ENCODE measurements around the gene FOXL3.
A peak's percentile ranks its signal among the peaks of the same experiment; 100 is the strongest.

The FOXL3 gene

DNA sequence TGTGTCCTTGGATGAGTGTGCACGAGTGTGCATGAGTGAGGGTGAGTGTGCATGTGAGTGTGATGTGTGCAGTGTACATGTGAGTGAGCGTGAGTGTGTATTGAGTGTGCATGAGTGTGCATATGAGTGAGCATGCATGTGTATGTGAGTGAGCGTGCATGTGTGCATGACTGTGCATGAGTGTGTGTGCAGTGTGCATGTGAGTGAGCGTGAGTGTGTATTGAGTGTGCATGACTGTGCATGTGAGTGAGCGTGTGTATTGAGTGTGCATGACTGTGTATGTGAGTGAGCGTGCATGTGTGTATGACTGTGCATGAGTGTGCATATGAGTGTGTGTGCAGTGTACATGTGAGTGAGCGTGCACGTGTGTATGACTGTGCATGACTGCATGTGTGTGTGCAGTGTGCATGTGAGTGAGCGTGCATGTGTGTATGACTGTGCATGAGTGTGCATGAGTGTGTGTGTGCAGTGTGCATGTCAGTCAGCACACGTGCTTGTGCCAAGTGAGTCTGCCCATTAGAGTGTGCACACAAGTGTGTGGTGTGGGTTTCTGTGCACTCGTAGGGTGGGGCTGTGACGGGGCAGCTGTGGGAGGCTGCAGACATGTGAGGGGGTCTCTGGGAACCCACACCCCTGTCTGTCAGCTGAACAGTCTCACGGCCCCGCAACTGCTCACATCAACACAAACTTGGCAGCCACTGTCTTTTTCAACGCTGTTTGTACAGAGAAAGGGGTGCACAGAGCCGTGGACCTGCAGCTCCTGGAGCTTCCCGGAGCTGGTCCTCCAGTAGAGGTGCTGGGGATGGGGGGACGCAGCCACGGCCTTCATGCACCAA lies 14.8 kb downstream of the FOXL3 start:
- DNase-seq = no peak

GRCh38 chr7:305410-306151 lies 15.6 kb downstream of the FOXL3 start:
- no peak for DNase-seq

DNA sequence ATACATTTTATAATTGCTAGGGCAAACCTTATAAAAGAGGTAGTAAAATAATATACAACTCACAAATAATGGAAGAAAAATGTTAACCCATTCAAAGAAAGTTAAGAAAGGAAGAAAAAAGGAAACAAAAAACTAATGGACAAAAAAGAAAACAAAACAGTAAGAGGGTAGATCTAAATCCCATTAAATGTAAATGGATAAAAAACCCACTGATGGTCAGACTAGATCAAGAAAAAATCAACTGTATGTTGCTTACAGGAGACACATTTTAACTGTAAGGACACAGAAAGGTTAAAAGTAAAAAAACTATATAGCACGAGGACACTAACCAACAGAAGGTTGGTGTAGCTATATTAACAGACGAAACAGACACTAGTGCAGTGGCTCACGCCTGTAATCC lies 18.0 kb downstream of the FOXL3 start:
- no peak for DNase-seq

DNA sequence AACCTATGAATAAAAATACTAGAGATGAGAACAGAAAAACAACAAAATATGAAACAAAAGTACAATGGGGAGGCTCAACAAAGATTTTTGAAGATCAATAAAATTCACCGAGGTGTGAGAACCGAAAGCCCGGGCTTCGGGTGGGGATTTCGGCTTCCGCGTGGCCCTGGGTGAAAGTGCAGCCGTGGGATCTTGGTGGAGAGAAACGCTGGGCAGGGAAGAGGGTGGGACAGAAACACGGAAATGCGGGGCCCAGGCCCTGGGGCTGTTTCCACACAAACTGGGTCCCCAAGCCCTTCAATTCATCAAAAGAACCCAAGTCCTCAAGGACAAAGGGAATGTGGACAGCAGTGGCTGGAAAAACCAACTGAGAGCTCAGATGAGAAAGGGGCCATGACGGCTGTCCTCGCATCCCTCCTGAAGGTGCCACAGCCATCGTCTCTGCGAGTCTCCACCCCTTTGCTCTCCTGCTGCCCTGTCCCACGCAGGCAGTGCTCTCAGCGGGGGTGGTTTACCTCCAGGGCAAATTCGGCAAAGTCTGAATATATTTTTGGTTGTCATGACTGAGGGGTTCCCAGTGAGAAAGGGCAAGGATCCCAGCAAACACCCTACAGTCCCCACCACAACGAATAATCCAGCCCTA lies 19.7 kb downstream of the FOXL3 start:
- DNase-seq = no peak

DNA sequence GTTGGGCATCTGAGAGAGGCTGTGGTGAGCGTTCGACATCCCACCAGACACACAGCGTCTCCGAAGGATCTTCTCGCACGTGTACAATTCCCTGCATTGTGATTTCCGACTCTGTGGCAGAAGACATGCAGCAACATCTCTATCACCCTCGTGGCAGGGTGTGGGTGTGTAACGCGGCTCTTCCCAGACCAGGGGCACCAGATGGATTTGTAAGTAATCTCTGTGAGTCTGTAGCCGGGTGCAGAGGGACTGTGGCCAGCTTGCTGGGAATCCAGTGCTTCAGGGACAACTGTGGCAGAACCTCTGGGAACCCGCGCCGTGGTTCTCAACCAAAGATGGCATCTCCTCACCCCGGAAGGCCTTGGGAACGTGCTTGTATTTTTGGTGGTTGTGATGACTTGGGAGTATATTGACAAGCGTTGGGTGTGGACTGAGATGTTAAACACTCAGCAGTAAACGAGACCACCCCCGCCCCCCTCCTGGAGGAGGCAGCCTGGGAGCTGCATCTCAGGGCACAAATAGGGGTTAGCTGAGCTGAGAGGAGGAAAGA lies 21.2 kb downstream of the FOXL3 start:
- DNase-seq = no peak

- no peak for DNase-seq
Observed at GRCh38 chr7:311796-312195, 21.8 kb downstream of the FOXL3 start.

GRCh38 chr7:312424-312823 lies 22.5 kb downstream of the FOXL3 start:
- no peak for DNase-seq

DNA sequence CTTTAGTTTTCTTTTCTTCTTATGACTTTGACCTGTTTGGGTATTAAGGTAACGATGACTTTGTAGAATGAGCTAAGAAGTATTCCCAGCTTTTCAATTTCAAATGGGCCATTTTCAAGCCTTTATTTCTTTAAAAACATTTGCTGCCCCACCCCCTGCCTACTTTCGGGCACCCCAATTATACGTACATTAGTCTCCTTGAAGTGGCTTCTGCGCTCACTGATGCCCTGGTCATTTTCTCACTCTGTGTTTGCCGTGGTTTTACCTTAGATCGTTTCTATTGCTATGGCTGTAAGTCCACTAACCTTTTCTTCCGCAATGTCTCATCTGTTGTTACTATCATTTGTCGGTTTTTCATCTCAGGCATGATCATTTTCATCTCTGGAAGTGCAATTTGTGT lies 24.9 kb downstream of the FOXL3 start:
- DNase-seq = no peak

GRCh38 chr7:315516-316265 lies 25.7 kb downstream of the FOXL3 start:
- no peak for DNase-seq

DNA sequence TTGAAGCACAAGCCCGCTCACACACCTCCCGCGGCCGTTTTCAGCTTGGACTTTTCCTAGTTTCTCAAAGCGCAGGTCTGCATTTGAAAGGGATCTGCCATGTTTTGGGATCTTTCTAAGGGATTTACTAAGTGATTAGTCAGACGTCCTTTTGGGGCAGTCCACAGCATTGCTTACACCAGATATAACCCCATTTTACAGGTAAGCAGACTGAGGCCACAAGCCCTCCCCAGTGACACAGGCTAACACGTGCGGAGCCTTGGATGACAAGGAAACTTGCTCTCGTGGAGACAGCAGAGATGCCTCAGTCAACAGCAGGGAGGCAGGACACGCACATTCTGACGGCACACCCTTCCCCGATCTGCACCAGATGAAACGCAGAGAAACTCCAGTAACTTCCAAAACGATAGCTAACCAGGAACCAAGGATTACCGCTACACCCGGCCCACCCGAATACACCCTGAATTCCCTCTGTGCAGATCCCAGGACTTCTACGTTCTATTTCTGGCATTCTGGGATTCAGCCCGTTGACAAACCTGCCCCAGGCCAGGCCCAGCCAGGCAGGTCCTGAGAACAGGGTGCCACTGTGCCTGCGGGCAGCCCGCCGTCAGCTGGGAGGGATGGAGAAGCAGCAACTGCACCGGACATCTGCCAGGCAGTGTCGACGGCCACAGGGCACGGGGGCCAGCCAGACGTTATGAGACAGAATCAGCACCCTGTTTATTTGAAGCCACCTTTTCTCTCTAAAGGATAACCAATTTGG lies 27.9 kb downstream of the FOXL3 start:
- no peak for DNase-seq

DNA sequence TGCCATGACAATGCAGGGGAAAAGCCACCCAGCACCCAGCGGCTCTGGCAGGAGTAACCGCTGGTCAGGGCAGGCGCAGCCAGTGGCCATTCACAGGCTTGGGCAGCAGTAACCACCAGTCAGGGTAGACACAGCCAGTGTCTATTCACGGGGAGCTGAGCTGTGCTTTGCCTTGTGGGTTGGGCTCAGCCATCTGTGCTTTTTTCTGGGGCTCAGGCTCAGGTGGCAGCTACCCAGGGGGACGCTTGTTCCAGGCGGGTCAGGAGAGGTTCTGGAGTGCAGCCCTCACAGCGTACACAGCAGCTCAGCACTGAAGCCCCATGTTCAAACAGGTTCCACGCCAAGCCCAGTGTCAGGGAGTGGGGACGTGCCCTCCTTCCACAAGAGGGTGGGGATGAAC lies 28.5 kb downstream of the FOXL3 start:
- no peak for DNase-seq

DNA sequence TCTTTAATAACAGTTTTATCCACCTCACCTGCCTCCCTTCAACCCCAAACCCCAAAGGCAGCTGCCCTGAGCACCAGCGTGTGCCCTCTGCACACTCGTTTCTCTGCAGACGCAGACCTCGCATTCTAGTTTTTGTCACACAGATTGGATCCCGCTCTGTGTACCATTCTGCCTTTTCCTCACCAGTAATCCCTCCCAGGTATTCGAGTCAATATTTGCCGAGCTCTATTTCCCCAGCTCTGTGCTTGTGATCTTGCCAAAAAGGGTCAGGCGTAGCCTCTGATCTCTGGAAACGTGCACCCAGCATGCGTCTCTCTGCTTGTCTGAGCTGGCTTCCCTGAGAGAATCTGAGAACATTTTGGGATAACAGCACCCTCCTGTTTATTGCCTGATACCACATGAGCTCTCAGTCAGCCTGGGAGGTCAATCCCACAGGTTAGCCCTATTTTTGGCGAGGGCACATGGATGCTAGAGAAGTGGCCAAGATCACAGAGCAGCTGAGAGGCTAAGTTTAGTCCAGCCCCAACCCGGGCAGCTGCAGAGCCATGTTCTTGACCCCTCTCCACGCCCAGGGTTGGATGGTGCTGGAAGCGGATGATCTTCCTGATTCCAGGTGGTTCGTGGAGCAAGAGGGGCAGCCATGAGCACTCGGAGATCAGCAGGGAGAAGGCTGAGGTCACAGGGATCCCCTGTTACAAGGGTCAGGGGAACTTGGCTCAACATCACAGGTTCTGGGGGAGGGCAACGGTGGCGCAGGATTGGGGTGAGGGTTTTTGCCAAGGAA lies 29.1 kb downstream of the FOXL3 start:
- DNase-seq = no peak

- no peak for DNase-seq
Observed at GRCh38 chr7:320297-320696, 30.3 kb downstream of the FOXL3 start.

GRCh38 chr7:322111-322671 lies 32.2 kb downstream of the FOXL3 start:
- DNase-seq = peak; percentile 88 to 91

DNA sequence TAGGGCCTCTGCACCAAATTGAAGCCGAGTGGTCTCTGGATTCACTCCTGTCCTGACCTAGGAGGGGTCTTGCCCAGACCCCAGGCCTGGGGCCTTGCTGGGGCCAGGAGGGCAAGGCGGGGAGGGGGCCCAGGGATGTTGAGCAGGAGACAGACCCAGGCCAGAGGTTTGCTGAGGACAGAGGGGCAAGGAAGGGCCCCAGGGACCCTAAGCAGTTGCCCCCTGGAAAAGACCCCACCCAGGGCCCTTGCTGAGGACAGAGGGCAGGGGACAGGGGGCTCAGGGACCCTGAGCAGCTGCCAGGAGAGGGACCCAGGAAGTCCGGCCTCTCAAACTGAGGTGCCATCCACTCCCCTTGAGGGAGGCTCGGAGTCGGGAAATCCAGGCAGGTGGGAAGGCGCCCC lies 32.7 kb downstream of the FOXL3 start:
- DNase-seq = no peak

DNA sequence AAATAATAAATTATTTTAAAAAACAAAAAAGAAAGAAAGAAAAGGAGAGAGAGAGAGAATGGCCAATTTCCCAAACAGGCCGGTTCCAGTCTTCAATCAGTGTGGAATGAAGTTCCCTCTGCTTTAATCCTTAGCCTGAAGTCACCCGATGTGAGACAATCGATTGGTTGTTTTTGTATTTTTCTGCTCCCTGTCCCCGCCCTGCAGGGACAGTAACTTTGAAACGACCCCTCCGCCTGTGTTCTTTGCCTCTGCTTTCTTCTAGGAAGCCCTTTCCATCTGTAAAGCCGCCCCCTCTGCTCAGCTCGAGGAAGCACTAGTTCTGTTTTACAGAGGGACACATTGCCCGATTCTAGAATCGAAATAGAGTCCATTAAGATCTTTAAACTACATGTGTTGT lies 33.4 kb downstream of the FOXL3 start:
- no peak for DNase-seq

GRCh38 chr7:324011-324410 lies 34.0 kb downstream of the FOXL3 start:
- DNase-seq = no peak

DNA sequence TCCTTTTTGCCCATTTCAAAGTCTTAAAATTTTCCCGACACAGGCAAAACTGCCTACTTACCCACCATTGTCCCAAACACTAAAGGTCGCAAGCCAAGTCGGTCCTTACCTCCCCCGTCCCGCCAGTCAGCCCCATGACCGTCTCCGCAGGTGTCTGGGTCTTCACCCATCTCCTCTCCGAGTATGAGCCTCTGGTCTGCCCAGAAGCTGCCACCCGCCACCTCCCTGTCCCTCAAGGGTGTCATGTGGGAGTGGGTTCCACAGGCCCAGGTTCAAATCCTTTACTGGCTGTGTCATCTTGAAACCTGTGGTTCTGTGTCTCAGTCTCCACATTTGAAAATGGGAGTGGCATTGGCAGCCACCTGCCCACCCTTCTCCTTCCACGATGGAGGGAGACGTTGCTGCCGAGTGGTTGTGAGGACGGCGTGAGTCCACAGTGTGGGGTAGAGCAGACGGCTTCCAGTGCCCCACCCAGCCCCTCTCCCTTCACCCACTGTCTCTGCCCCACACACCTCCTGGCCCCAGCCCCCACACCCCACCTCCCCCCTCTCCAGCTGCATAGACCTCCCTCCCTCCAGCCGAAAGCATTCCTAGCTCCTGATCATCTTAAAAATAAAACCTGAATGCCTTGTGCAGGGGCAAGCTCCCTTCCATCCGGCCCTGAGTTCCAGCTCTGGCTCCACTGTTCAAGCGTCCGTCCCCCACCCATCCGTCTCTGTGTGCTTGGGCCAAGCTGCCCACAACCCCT lies 35.3 kb downstream of the FOXL3 start:
- no peak for DNase-seq

- DNase-seq = no peak
Observed at GRCh38 chr7:325811-326210, 35.8 kb downstream of the FOXL3 start.

GRCh38 chr7:326273-326672 lies 36.3 kb downstream of the FOXL3 start:
- no peak for DNase-seq

Data from stimulated activated CD4-positive, alpha-beta T cell treated with anti-CD3 and anti-CD28 coated beads, Interleukin-2, amount 100 ng/mL, for 24 hours (primary cell).